Measurements from ENCODE around the gene CCL28.

CCL28 gene

GRCh38 chr5:43338862-43339261 lies 73.3 kb downstream of the CCL28 start:
- Histone ChIP-seq H3K27me3 (no peaks in the 10 kb centered on the region), H3K4me1 (no peaks in the 10 kb centered on the region), H3K9me3 (peaks cover 0 to 24% (median 16%) of the 10 kb centered on the region in 3 donors), H3K27ac (no peak overlapping the region), H3K4me3 (no peak overlapping the region), H3K36me3 (no peaks in the 10 kb centered on the region)
- no peak for TF ChIP-seq CTCF (IDR thresholded peaks at IDR 0.05)
- DNase-seq = no peak
- intact Hi-C loops (cut with DNase I; ENCODE audit: low total_unique reads) = no loop called here

- Histone ChIP-seq H3K36me3 (no peaks in the 10 kb centered on the region), H3K4me3 (no peak overlapping the region), H3K27ac (no peak overlapping the region), H3K4me1 (no peaks in the 10 kb centered on the region), H3K27me3 (no peaks in the 10 kb centered on the region), H3K9me3 (peaks cover 0 to 21% (median 13%) of the 10 kb centered on the region in 3 donors)
- no peak for TF ChIP-seq CTCF (IDR thresholded peaks at IDR 0.05)
- DNase-seq = no peak
- intact Hi-C loops (cut with DNase I; ENCODE audit: low total_unique reads) = no loop called here
These were observed 76.0 kb downstream of the CCL28 start for GRCh38 chr5:43336159-43336558.

GRCh38 chr5:43335681-43336080 lies 76.5 kb downstream of the CCL28 start:
- H3K4me3 ChIP-seq = no peak overlapping the region
- intact Hi-C loops (cut with DNase I; ENCODE audit: low total_unique reads) = no loop called here

GRCh38 chr5:43332401-43332800 lies 79.8 kb downstream of the CCL28 start:
- peaks cover 0 to 18% (median 4%) of the 10 kb centered on the region in 3 donors for H3K9me3 ChIP-seq
- TF ChIP-seq CTCF (IDR thresholded peaks at IDR 0.05) = no peak
- H3K4me1 ChIP-seq = no peaks in the 10 kb centered on the region
- no peaks in the 10 kb centered on the region for H3K36me3 ChIP-seq
- no peak for DNase-seq
- no peaks in the 10 kb centered on the region for H3K27me3 ChIP-seq
- no peak overlapping the region for H3K4me3 ChIP-seq
- intact Hi-C loops (cut with DNase I; ENCODE audit: low total_unique reads) = no loop called here
- H3K27ac ChIP-seq = no peak overlapping the region

More at GRCh38 chr5:43335681-43336080, 76.5 kb downstream of the CCL28 start:
- TF ChIP-seq CTCF (IDR thresholded peaks at IDR 0.05) = no peak
- Histone ChIP-seq H3K4me1 (no peaks in the 10 kb centered on the region), H3K36me3 (no peaks in the 10 kb centered on the region), H3K9me3 (peaks cover 0 to 16% (median 8%) of the 10 kb centered on the region in 3 donors), H3K27me3 (no peaks in the 10 kb centered on the region), H3K27ac (no peak overlapping the region)
- no peak for DNase-seq

Data from tibial artery (tissue), 4 donors.